Fibroblast of villous mesenchyme (primary cell): ENCODE data around the gene FADS1. TPM values are rescaled to one million over a fixed set of nuclear protein-coding genes. Genes with fewer than 3 reads are reported as not detected.

Experiments
- DNase-seq: peaks from one replicate; pipeline ENCODE4 v3.0.0-alpha.2; 2010; ENCODE audit warnings: low read depth
- H3K4me3 ChIP-seq: 2 replicates; pipeline ENCODE4 v1.5.1; 2011; ENCODE audit warnings: low read depth, mild to moderate bottlenecking, low read length
- total RNA-seq: library from RNA; depleted of rRNA; stranded (reverse); fragments of >200 nt; gene quantifications from 2 replicates; pipeline ENCODE4 v1.2.3, GENCODE V29; 2012
- TF ChIP-seq, protein P1 (sequence below): IDR thresholded peaks from 2 replicates; pipeline ENCODE4 v1.5.1; 2012; ENCODE audit warnings: low read depth, mild to moderate bottlenecking, low read length; ENCODE audit not compliant: insufficient read depth

Gene FADS1
- total RNA-seq, 1 donor = 244 TPM

DNA sequence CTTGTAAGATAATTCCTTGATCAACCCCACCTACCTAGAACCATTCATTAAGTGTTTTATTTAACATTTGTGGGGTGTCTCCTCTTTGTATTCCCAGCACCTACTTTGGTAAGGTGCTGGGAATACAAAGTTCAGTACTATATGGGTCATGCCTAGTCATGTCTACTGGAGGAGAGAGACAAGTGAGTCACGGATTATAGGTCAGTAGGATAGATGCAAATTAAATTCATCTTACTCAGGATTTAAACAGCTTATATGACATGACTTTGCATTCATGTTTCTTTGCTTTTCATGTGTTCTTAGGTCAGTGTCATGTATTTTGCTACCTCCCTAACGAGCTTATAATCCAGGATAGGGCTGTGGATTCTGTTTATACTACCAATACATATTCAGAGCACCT, 3.4 kb upstream of the FADS1 start:
- no peak overlapping the region for H3K4me3 ChIP-seq
- peak; percentile 45 for DNase-seq
- TF ChIP-seq, protein P1, sequence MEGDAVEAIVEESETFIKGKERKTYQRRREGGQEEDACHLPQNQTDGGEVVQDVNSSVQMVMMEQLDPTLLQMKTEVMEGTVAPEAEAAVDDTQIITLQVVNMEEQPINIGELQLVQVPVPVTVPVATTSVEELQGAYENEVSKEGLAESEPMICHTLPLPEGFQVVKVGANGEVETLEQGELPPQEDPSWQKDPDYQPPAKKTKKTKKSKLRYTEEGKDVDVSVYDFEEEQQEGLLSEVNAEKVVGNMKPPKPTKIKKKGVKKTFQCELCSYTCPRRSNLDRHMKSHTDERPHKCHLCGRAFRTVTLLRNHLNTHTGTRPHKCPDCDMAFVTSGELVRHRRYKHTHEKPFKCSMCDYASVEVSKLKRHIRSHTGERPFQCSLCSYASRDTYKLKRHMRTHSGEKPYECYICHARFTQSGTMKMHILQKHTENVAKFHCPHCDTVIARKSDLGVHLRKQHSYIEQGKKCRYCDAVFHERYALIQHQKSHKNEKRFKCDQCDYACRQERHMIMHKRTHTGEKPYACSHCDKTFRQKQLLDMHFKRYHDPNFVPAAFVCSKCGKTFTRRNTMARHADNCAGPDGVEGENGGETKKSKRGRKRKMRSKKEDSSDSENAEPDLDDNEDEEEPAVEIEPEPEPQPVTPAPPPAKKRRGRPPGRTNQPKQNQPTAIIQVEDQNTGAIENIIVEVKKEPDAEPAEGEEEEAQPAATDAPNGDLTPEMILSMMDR = no peak

DNA sequence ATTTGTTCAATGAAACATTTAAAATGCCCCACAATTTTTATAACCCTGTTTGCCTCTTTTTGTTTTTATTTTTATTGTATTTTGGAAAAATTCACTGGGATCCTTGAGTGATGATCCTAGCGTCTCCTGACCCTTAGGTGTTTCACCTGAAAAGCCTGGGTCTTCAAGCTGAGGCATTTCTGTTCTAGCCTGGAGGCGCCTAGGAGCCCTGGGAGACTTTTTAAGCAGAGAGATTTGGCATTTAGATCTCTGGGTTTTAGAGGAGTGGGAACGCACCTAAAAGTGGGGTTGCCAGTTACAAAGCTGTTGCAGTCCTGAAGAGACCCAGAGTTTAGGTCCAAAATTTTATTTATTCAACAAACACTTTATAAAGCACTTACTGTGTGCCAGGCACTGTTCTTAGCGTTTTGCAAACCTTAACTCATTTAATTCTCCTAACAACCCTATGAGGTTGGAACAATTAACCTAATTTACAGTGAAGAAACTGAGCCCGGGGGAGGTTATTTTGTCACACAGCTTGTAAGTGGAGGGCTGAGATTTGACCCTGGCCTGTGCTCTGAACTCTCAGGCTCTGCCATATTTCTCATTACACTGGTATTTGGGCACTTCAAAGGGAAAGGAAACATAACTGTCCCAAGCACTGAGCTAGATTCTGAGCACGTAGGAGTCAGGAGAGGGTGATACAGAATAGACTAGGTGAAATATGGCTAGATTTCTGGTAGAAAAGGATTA, 834 bp upstream of the FADS1 start:
- TF ChIP-seq, protein P1 = no peak
- DNase-seq = peak; percentile 14
- H3K4me3 ChIP-seq = peak overlapping the region; percentile 81

DNA sequence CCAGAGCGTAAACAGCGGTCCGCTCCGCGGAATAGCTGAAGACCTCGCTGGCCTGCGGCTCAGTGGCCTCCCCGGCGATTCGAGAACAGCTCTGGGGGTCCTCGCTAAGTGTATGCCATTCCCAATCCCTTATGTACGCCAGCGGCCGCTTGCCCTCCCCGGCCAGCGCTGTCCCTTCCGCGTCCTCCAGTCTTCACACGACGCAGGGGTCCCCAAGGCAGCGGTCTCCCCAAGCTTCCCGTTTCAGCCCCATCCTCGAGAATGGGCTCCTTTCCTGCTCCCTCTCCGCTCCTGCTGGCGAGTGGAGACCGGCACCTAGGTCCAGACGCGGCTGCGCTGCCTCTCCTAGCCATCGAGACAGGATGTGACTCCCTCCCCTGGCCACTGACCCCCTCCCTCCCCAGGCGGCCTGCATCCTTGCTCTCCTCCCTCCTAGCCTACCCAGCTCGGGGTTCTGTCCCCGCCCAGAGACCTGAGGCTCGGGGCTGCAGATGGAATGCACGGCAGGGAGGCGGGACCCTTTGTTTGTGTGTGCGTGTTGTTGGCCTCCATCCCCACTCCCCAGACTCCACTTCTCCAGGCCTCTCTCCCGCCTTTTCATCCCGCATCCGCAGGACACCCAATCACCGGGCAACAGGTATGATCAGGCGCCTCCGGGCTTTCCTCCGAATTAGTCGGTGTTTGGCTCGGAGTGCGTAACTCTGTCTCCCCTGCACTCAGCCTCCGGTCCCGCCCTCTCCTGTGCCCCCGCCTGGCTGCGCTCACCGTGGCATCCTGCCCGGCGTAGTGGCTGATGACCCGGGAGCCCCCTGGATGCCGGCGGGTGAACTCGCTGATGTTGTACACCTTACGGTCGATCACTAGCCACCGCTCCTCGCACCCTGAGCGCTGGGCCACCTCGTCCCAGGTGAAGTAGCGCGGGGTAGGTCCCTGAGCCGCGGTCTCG, 740 bp downstream of the FADS1 start:
- TF ChIP-seq, protein P1 = no peak
- peak; percentile 71 for DNase-seq
- peak overlapping the region; percentile 81 for H3K4me3 ChIP-seq

DNA sequence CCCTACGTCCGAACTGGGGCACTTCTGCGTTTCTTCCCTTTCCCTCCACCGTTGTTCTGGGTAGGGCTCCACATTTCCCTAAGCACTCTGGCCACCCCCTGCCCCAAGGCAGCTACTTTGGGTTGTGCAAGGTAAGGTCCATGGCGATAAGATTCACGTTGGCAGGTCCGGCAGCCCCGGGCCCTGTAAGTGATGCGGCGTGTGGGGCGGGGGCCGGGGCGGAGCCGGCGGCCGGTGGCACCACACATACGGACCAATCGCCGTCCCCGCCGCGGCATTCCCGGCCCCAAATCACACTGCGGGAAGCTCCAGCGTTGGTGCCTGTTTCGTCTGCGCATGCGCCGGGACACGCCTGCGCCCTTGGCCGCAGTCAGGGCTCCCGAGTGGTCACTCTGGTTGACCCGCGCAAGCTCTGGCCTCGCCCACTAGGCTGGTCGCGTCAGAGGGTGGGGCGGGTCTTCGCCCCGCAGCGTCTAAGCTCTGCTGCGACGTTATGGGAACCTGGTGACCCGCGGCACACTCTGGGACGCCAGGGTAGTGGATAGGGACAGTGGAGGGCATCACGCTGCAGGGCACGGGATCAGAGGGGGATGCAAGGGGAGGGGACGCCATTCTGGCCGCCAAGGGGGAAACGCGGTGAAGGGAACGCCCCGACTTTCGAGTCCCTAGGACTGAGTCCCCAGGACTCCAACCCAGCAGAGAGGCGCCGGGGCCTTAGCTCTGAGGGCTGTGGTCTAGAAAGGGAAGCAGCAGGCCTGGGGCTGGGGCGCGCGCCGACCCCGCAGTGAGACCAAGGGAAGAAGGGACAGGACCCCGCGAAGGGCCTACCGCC, 1.6 kb downstream of the FADS1 start:
- TF ChIP-seq, protein P1 = no peak
- H3K4me3 ChIP-seq = peak overlapping the region; percentile 81
- peak; percentile 98 for DNase-seq

DNA sequence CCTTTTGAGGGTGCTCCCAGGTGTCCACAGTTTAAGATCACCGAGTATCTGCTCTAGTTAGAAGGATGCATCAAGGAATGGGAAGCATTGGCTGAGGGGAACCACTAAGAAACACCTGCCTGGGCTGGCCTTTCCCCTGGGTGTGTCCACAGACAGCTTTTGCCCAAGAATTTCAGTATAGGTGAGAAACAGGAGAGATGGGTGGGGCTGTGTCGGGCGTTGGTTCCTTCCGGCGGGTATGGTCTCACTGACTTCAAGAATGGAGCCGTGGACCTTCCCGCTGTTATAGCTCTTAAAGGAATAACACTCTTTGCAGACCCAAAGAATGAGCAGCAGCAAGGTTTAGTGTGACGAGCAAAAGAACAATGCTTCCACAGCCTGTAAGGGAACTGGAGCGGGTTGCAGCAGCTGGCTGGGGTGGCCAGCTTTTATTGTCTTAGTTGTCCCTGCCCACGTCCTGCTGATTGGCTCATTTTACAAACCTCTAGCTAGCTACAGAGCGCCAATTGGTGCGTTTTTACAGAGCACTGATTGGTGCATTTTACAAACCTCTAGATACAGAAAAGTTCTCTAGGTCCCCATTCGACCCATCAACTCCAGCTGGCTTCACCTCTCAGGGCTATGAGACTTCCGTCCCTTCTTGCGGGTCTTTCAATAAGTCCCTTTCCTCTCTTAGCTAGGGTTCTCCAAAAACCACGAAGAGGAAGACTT, 2.4 kb downstream of the FADS1 start:
- H3K4me3 ChIP-seq = peak overlapping the region; percentile 81
- DNase-seq = no peak
- TF ChIP-seq, protein P1 = no peak

DNA sequence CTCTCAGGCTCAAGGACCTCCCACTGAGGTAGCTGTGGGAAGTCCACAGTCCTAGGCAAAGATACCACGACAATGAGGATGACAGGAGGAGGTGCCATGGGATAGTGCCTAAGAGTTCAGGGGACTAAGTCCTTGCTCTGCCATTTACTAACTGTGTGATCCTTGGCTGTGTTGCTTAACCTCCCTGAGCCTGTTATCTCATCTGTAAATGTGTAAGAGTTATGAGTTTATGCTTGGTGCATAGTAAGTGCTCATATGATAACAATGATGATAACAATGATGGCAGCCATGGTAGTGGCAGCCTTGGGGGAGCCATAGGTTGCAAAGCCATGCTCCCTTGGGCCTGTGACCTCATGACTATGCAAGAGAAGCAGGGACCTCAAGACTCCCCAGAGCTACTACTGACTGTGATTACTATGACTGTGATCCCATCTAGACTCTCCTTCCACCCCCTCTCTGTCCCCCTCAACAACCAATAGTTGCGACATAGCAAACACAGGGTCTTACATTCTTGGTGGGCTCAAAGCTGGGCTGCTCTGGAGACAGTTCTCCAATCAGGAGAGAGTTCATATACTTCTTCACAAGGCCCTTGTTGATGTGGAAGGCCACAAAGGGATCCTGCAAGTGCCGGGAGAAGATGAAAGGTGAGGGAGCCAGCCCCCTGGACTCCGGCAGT, 3.9 kb downstream of the FADS1 start:
- no peak overlapping the region for H3K4me3 ChIP-seq
- TF ChIP-seq, protein P1 = no peak
- no peak for DNase-seq
